ENCODE results near the gene ST3GAL6.

ST3GAL6 gene

GRCh38 chr3:98746882-98747281 lies 16.3 kb upstream of the ST3GAL6 start:
- CTCF ChIA-PET: no interaction called here
- TF ChIP-seq HIC1 (tag by site-specific recombination; IDR thresholded peaks at IDR 0.05) (no peak), ZBTB20 (tag by site-specific recombination; IDR thresholded peaks at IDR 0.05) (no peak), HOXC10 (CRISPR knock-in tag; IDR thresholded peaks at IDR 0.05) (no peak), ZNF560 (tag by site-specific recombination; IDR thresholded peaks at IDR 0.05; ENCODE audit: borderline replicate concordance) (no peak), FEZF1 (tag by site-specific recombination; IDR thresholded peaks at IDR 0.05) (peak; percentile 47; the same call in 1 of the 2 replicates), ZNF530 (tag by site-specific recombination; IDR thresholded peaks at IDR 0.05; ENCODE audit: low read depth) (no peak), ZNF16 (tag by site-specific recombination; IDR thresholded peaks at IDR 0.05; ENCODE audit: low read depth) (no peak), ZNF175 (tag by site-specific recombination; IDR thresholded peaks at IDR 0.05) (no peak)
- Histone ChIP-seq H3K27ac (ENCODE audit: extremely low read depth, low read depth, low read length) (no peak overlapping the region), H3K4me3 (ENCODE audit: low read depth, low read length) (no peak overlapping the region), H3K36me3 (ENCODE audit: control insufficient read depth in 2 of 2, insufficient read depth in 1 of 2, low read length in 2 of 2) (no peaks in the 10 kb centered on the region), H3K4me1 (ENCODE audit: control insufficient read depth, insufficient read depth, low read length) (0 out of 2 replicates have a peak, but pooled peaks cover 4% of the 10 kb centered on the region), H3K9me3 (ENCODE audit: control insufficient read depth, insufficient read depth, low read depth, low read length) (no peaks in the 10 kb centered on the region)
- POLR2A ChIA-PET: no interaction called here

GRCh38 chr3:98750276-98750919 lies 12.7 kb upstream of the ST3GAL6 start:
- H3K9me3 ChIP-seq (ENCODE audit: control insufficient read depth, insufficient read depth, low read depth, low read length): no peaks in the 10 kb centered on the region
- TF ChIP-seq BCL11B (tag by site-specific recombination; IDR thresholded peaks at IDR 0.05; ENCODE audit: low read depth) (no peak), ZNF266 (tag by site-specific recombination; IDR thresholded peaks at IDR 0.05; ENCODE audit: low read depth) (no peak), ZNF184 (tag by site-specific recombination; IDR thresholded peaks at IDR 0.05) (no peak), ZNF571 (tag by site-specific recombination; IDR thresholded peaks at IDR 0.05) (no peak), ZNF791 (tag by site-specific recombination; IDR thresholded peaks at IDR 0.05) (no peak), ZNF239 (tag by site-specific recombination; IDR thresholded peaks at IDR 0.05) (no peak), ZNF157 (tag by site-specific recombination; IDR thresholded peaks at IDR 0.05) (no peak), ZNF19 (tag by site-specific recombination; IDR thresholded peaks at IDR 0.05; ENCODE audit: low read depth) (no peak), HOXA7 (CRISPR knock-in tag; IDR thresholded peaks at IDR 0.05; ENCODE audit: borderline replicate concordance) (no peak), ZNF626 (tag by site-specific recombination; IDR thresholded peaks at IDR 0.05) (no peak), ZNF426 (tag by site-specific recombination; IDR thresholded peaks at IDR 0.05) (no peak)
- no peaks in the 10 kb centered on the region for H3K36me3 ChIP-seq (ENCODE audit: control insufficient read depth in 2 of 2, insufficient read depth in 1 of 2, low read length in 2 of 2)
- no peak overlapping the region for H3K27ac ChIP-seq (ENCODE audit: extremely low read depth, low read depth, low read length)
- ChIA-PET POLR2A (no interaction called here), CTCF (interaction anchor here (0.6 to 0.7 kb wide), 2 partner anchors 63 to 252 kb away, joined by 3 to 6 read pairs; no protein-coding TSS in a partner anchor)
- H3K4me1 ChIP-seq (ENCODE audit: control insufficient read depth, insufficient read depth, low read length): 0 out of 2 replicates have a peak, but pooled peaks cover 4% of the 10 kb centered on the region
- H3K4me3 ChIP-seq (ENCODE audit: low read depth, low read length): no peak overlapping the region

GRCh38 chr3:98754483-98754882 lies 8.7 kb upstream of the ST3GAL6 start:
- H3K4me3 ChIP-seq (ENCODE audit: low read depth, low read length): no peak overlapping the region
- TF ChIP-seq ZNF501 (tag by site-specific recombination; IDR thresholded peaks at IDR 0.05) (no peak), ZFP3 (tag by site-specific recombination; IDR thresholded peaks at IDR 0.05; ENCODE audit: low read depth) (no peak), ZNF514 (tag by site-specific recombination; IDR thresholded peaks at IDR 0.05) (no peak), ZNF174 (tag by site-specific recombination; IDR thresholded peaks at IDR 0.05) (no peak)
- H3K4me1 ChIP-seq (ENCODE audit: control insufficient read depth, insufficient read depth, low read length): no peaks in the 10 kb centered on the region
- no peak overlapping the region for H3K27ac ChIP-seq (ENCODE audit: extremely low read depth, low read depth, low read length)
- ChIA-PET POLR2A (no interaction called here), CTCF (no interaction called here)
- peaks cover 0 to 4% of the 10 kb centered on the region in 2 experiments; a peak in 1 of 3 replicates for H3K36me3 ChIP-seq (ENCODE audit: control insufficient read depth in 2 of 2, insufficient read depth in 1 of 2, low read length in 2 of 2)
- no peaks in the 10 kb centered on the region for H3K9me3 ChIP-seq (ENCODE audit: control insufficient read depth, insufficient read depth, low read depth, low read length)

Data from HEK293 (cell line).